Measurements from ENCODE around the gene CHD2. TPM values are rescaled to one million over a fixed set of nuclear protein-coding genes. Genes with fewer than 3 reads are reported as not detected.
A peak's percentile ranks its signal among the peaks of the same experiment; 100 is the strongest.

The CHD2 gene
- total RNA-seq, 1 donor from 2014 or later: 61.2 TPM

- TF ChIP-seq CTCF (IDR thresholded peaks at IDR 0.05): no peak
- H3K27ac ChIP-seq: peak overlapping the region in 1 of 2 donors; percentile 7
- no peak for DNase-seq (ENCODE audit: low spot score in 2 of 2)
- intact Hi-C loops (cut with DNase I): no loop called here
- peaks cover 43 to 80% of the 10 kb centered on the region in 2 donors for H3K36me3 ChIP-seq
- no peaks in the 10 kb centered on the region for H3K4me1 ChIP-seq
- H3K4me3 ChIP-seq: no peak overlapping the region
- H3K9me3 ChIP-seq: no peaks in the 10 kb centered on the region
- H3K27me3 ChIP-seq: no peaks in the 10 kb centered on the region
These were observed 59.1 kb downstream of the CHD2 start for GRCh38 chr15:92959219-92959618.

- H3K4me1 ChIP-seq: no peaks in the 10 kb centered on the region
- no peaks in the 10 kb centered on the region for H3K27me3 ChIP-seq
- TF ChIP-seq CTCF (IDR thresholded peaks at IDR 0.05): no peak
- H3K27ac ChIP-seq: peak overlapping the region in 1 of 2 donors; percentile 28
- H3K4me3 ChIP-seq: no peak overlapping the region
- peaks cover 35 to 82% of the 10 kb centered on the region in 2 donors for H3K36me3 ChIP-seq
- intact Hi-C loops (cut with DNase I): no loop called here
- no peak for DNase-seq (ENCODE audit: low spot score in 2 of 2)
- H3K9me3 ChIP-seq: no peaks in the 10 kb centered on the region
These were observed 61.0 kb downstream of the CHD2 start for GRCh38 chr15:92960996-92961681.

GRCh38 chr15:92962914-92963313 lies 62.8 kb downstream of the CHD2 start:
- Histone ChIP-seq H3K4me3 (no peak overlapping the region), H3K27ac (no peak overlapping the region), H3K4me1 (no peaks in the 10 kb centered on the region), H3K9me3 (no peaks in the 10 kb centered on the region), H3K27me3 (no peaks in the 10 kb centered on the region), H3K36me3 (peaks cover 41 to 79% of the 10 kb centered on the region in 2 donors)
- DNase-seq (ENCODE audit: low spot score in 2 of 2): no peak
- no peak for TF ChIP-seq CTCF (IDR thresholded peaks at IDR 0.05)
- intact Hi-C loops (cut with DNase I): no loop called here

GRCh38 chr15:92963794-92964193 lies 63.7 kb downstream of the CHD2 start:
- no peaks in the 10 kb centered on the region for H3K27me3 ChIP-seq
- no peak for DNase-seq (ENCODE audit: low spot score in 2 of 2)
- TF ChIP-seq CTCF (IDR thresholded peaks at IDR 0.05): no peak
- H3K9me3 ChIP-seq: no peaks in the 10 kb centered on the region
- intact Hi-C loops (cut with DNase I): no loop called here
- H3K27ac ChIP-seq: no peak overlapping the region
- no peak overlapping the region for H3K4me3 ChIP-seq
- peaks cover 0 to 6% of the 10 kb centered on the region in 2 donors for H3K4me1 ChIP-seq
- peaks cover 41 to 83% of the 10 kb centered on the region in 2 donors for H3K36me3 ChIP-seq

- intact Hi-C loops (cut with DNase I): no loop called here
- DNase-seq (ENCODE audit: low spot score in 2 of 2): no peak
- Histone ChIP-seq H3K36me3 (peaks cover 30 to 80% of the 10 kb centered on the region in 2 donors), H3K4me1 (peaks cover 0 to 21% of the 10 kb centered on the region in 2 donors), H3K4me3 (no peak overlapping the region), H3K27me3 (no peaks in the 10 kb centered on the region), H3K27ac (peak overlapping the region; percentile 54 to 70), H3K9me3 (no peaks in the 10 kb centered on the region)
- TF ChIP-seq CTCF (IDR thresholded peaks at IDR 0.05): peak in 1 of 3 experiments; percentile 29
These were observed 69.0 kb downstream of the CHD2 start for GRCh38 chr15:92968926-92969651.
